ENCODE measurements around the gene SAYSD1.

GRCh38 chr6:39143238-39143930, 28.4 kb upstream of the SAYSD1 start:
- TF ChIP-seq, protein P1, sequence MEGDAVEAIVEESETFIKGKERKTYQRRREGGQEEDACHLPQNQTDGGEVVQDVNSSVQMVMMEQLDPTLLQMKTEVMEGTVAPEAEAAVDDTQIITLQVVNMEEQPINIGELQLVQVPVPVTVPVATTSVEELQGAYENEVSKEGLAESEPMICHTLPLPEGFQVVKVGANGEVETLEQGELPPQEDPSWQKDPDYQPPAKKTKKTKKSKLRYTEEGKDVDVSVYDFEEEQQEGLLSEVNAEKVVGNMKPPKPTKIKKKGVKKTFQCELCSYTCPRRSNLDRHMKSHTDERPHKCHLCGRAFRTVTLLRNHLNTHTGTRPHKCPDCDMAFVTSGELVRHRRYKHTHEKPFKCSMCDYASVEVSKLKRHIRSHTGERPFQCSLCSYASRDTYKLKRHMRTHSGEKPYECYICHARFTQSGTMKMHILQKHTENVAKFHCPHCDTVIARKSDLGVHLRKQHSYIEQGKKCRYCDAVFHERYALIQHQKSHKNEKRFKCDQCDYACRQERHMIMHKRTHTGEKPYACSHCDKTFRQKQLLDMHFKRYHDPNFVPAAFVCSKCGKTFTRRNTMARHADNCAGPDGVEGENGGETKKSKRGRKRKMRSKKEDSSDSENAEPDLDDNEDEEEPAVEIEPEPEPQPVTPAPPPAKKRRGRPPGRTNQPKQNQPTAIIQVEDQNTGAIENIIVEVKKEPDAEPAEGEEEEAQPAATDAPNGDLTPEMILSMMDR (IDR thresholded peaks at IDR 0.05): no peak
- no peak for TF ChIP-seq POLR2A (IDR thresholded peaks at IDR 0.05)

All from lower leg skin (tissue), 3 donors.